Stimulated activated CD8-positive, alpha-beta memory T cell treated with anti-CD3 and anti-CD28 coated beads, Interleukin-7, amount 100 ng/mL, for 1 hour (primary cell): ENCODE results near the gene WDR18.

Source experiments
- DNase-seq, 2 donors: peaks; one replicate each; pipeline ENCODE4 v3.0.0-alpha.2; 2020; ENCODE audit warnings: low read depth in 2 of 2

The WDR18 gene

GRCh38 chr19:991932-992669 lies 8.0 kb downstream of the WDR18 start:
- DNase-seq, result no peak

DNA sequence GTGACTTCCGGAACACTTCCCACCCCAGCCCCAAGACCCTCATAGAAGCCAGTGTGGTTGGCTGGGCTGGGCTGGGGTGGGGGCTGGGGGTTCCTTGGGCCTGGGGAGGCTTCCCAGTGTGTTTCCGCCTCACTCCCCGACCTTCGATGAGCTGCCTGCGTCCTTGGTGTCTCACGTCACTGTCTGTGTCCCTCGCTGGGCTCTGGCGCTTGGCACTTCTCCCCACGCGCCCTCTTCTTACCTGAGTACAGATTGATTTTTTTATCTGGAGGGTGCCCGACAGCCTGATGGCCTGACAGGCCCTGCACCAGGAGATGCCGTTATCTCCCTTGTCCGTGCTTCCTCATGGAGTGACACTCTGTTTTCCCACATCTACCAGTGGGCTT lies 8.5 kb downstream of the WDR18 start:
- DNase-seq, result no peak

GRCh38 chr19:993361-993830 lies 9.3 kb downstream of the WDR18 start:
- no peak for DNase-seq

- DNase-seq, result no peak
Observed at GRCh38 chr19:993831-994393, 9.8 kb downstream of the WDR18 start.

DNA sequence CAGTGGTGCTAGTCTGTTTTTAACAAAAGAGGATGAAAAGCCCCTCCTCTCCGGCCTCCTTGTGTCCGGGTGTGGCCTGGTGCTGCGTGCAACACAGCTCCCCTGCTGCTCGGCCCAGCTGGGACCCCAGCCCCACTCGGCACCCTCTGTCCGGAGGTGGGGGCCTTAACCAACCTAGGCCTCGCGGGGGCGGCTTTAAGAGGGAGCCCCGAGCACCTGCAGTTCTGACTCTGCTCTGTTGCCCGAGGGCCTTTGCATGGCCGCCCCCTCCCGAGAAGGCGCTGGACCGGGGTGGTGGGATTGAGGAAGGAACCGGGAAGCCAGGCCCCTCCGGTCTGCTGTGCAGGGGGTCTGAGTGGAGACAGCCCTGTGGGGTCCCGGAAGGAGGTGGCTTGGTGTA lies 10.4 kb downstream of the WDR18 start:
- no peak for DNase-seq

DNA sequence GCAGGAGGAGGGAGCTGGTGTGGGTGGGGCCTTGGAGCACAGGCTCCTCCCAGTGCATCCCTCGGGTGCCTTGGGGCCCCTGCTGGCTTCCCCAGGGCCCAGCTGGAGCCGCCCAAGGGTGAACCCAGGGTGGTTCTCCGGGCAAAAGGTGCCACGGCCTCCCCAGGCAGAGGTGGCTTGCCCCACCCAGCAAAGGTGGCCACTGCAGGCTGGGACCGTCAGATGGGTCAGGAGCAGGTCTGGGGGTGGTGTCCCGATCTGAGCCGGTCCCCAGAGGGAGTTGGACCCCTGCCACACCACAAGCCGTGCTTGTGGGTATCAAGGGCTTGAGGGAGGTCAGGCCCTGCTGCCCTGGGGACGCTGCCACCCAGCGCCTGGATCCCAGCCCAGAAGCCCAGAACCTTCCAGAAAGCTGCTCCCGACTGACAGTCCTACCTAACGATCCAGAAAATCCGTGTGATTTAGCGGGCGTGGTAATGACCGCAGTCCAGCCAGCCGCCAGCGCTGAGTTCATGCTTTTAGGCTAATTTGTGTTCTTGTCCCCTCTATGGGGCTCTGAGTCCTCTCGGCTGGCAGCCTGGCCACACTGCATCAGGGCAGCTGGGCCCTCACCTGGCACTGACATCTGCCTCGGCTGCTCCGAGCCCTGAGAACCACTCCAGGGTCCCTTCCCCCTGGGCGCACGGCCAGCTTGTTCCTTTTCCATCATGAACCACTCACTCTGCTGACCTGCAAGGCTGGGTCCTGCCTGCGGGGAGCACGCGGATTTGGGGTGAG lies 11.1 kb downstream of the WDR18 start:
- no peak for DNase-seq

- peak; percentile 41 to 57 for DNase-seq
Observed at GRCh38 chr19:996051-996838, 12.1 kb downstream of the WDR18 start.

- DNase-seq, result no peak
Observed at GRCh38 chr19:998064-998463, 13.9 kb downstream of the WDR18 start.

DNA sequence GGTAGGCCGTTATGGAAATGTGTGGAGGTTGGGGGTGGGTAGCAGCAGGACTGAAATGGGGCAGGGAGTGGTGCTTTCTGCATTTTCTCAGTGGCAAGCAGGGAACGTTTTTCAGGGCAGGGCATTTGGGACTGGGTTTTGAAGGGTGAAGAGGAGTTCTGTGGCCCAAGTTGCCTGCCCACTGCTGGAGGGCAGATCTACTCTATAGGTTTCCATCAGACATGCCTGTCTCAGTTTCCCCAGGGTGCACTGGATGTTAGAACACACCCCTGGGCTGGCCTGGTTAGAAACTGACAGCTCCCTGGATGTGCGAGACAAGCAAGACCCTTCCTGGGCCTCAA lies 15.2 kb downstream of the WDR18 start:
- DNase-seq, result no peak

DNA sequence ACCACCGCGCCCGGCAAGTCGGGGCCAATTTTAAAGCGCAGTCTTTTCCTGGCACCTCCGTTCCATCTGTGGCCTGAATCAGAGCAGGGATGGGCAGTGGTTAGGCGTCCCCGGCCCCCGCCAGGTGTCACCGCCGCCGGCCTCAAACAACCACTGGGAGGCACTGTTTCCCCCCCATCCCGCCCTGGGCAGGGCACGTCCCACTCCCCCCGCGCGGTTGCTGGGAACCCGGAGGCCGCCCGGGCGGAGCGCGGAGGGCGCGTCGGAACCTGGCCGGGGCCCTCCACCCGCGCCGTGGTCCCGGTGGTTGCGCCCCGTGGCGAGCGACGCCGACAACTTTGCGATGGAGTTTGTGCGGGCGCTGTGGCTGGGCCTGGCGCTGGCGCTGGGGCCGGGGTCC lies 15.9 kb downstream of the WDR18 start, which contains the start of gene GRIN3B:
GRIN3B (plus strand) TSS at position 325 of the 400 bp plus-strand sequence; CDS start at position 344, 19 bp downstream.
- DNase-seq, result peak in 1 of 2 donors; percentile 39

- no peak for DNase-seq
Observed at GRCh38 chr19:1000591-1001537, 16.7 kb downstream of the WDR18 start.

- peak; percentile 47 to 56 for DNase-seq
Observed at GRCh38 chr19:1001538-1002166, 17.5 kb downstream of the WDR18 start.

GRCh38 chr19:1002600-1002999 lies 18.5 kb downstream of the WDR18 start:
- DNase-seq, result no peak

- DNase-seq, result no peak
Observed at GRCh38 chr19:1003283-1003682, 19.1 kb downstream of the WDR18 start.

- DNase-seq, result no peak
Observed at GRCh38 chr19:1004204-1004802, 20.2 kb downstream of the WDR18 start.

GRCh38 chr19:1004803-1005664 lies 20.9 kb downstream of the WDR18 start:
- DNase-seq, result no peak

DNA sequence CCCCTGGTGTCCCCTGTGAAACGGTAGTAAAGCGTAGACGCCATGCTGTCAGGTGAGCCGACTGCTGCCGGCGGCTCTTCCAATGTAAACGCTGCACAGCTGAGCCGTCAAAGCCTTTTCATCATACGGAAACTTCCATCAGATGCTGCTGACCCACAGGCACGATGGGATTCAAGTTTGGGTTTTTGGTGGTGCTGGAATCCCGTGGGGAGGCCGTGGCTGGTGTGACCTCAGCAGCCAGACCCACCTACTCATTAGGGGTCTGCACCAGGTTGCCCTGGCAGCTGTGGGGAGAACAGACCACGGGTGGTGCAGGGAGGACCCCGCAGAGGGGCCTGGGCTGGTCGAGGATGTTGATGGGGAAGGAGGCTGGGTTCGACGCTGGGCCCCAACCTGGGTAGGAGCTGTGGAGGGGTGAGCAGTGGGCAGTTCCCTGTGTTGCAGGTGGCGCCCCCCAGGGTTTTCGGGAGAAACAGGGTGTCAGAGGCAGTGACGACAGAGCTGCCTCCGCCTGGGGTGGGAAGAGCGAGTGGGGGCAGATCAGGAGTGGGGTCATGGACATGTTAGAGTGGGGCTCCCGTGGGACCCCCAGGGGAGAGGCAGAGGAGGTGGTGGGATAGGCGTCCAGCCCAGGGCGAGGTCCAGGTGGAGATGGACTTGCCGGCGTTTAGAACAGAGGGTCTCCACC lies 22.7 kb downstream of the WDR18 start:
- DNase-seq, result no peak
